ENCODE results near the gene HOXC5.
"Not testable (repeated sequence)": the region's sequence is repeated elsewhere in the genome, so short reads cannot be mapped to it uniquely, and the experiment has no call there.

GRCh38 chr12:54079115-54079514, 46.3 kb downstream of the HOXC5 start:
- TF ChIP-seq, protein P1, sequence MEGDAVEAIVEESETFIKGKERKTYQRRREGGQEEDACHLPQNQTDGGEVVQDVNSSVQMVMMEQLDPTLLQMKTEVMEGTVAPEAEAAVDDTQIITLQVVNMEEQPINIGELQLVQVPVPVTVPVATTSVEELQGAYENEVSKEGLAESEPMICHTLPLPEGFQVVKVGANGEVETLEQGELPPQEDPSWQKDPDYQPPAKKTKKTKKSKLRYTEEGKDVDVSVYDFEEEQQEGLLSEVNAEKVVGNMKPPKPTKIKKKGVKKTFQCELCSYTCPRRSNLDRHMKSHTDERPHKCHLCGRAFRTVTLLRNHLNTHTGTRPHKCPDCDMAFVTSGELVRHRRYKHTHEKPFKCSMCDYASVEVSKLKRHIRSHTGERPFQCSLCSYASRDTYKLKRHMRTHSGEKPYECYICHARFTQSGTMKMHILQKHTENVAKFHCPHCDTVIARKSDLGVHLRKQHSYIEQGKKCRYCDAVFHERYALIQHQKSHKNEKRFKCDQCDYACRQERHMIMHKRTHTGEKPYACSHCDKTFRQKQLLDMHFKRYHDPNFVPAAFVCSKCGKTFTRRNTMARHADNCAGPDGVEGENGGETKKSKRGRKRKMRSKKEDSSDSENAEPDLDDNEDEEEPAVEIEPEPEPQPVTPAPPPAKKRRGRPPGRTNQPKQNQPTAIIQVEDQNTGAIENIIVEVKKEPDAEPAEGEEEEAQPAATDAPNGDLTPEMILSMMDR (IDR thresholded peaks at IDR 0.05; ENCODE audit: low read length) = not testable (repeated sequence)
- not testable (repeated sequence) for TF ChIP-seq EZH2 (optimal IDR thresholded peaks at IDR 0.05; ENCODE audit: low read depth, low read length); EZH2phosphoT487 (IDR thresholded peaks at IDR 0.05; ENCODE audit: low read length)
